DND-41 (cell line): ENCODE measurements around the gene B4GALNT3.

Experiments
- EZH2 ChIP-seq: IDR thresholded peaks from 3 replicates; pipeline ENCODE4 v1.6.1; 2012; ENCODE audit warnings: borderline replicate concordance, low read depth, mild to moderate bottlenecking, moderate library complexity, low read length, inconsistent platforms; ENCODE audit not compliant: severe bottlenecking
- TF ChIP-seq, protein P1 (sequence below): IDR thresholded peaks from 2 replicates; pipeline ENCODE4 v1.5.1; 2012; ENCODE audit warnings: borderline replicate concordance, low read length, moderate library complexity, mild to moderate bottlenecking; ENCODE audit not compliant: poor library complexity, severe bottlenecking; ENCODE audit errors: extremely low read depth

DNA sequence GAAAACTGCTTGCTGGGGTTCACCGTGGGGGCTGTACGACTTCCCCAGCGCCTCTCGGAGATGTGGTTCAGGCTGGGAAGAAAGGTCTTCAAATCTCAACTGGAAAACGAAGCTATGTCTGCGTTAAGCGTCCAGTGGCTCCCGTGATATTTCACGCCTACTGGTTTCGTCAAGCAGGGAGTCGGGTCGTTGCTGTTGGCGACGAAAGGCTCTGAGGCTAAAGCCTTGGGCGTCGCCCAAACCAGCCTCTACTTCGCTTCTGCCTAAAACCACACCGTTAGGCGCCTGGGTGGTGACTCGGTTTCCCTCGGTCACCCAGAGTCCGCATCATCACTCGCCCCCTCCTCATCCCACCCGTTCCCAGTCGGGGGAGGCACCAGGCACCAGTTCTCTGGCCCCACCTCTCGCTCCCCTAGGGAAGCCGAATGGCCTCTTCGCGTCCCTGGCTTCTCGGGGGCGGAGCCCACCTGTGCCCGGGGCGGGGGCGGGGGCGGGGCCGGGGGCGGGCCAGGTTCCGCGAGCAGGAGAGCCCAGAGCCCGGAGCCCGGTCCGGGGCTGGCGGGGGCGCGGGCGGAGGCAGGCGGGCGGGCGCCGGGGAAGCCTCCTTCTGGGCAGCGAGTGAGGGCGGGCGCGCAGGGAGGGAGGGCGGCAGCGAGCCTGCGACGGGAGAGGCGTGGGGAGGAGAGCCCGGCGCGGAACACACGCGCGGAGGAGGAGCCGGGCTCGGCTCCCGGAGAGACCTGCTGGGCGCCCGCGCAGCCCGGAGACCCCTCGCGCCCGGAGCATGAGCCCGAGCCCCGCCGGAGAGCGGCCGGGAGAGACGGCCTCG lies at the start of gene B4GALNT3:
- TF ChIP-seq, protein P1, sequence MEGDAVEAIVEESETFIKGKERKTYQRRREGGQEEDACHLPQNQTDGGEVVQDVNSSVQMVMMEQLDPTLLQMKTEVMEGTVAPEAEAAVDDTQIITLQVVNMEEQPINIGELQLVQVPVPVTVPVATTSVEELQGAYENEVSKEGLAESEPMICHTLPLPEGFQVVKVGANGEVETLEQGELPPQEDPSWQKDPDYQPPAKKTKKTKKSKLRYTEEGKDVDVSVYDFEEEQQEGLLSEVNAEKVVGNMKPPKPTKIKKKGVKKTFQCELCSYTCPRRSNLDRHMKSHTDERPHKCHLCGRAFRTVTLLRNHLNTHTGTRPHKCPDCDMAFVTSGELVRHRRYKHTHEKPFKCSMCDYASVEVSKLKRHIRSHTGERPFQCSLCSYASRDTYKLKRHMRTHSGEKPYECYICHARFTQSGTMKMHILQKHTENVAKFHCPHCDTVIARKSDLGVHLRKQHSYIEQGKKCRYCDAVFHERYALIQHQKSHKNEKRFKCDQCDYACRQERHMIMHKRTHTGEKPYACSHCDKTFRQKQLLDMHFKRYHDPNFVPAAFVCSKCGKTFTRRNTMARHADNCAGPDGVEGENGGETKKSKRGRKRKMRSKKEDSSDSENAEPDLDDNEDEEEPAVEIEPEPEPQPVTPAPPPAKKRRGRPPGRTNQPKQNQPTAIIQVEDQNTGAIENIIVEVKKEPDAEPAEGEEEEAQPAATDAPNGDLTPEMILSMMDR, result no peak
- TF ChIP-seq EZH2, result no peak
